Measurements from ENCODE around the gene DOCK4. TPM values are rescaled to one million over a fixed set of nuclear protein-coding genes. Genes with fewer than 3 reads are reported as not detected.

DOCK4 gene
- total RNA-seq, 1 experiment from 2014 or later, result 4.9 TPM

DNA sequence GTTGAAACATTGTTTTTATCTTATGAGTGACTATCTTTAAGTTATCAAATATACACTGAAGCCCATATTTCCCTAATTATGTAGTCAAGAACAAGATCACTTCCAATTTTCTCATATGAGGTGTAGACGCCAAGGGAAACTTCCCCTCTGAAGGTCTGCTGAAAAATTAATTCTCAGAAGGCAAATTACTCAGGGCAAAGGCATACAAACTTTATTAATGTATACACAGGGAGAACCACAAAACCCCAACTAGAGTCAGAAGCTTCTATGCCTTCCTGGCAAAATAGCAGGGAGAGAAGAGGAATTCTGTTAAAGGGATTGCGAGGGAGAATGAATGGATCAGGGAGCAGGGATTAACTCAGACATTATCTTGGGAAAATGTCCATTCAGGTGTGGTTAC lies 83.4 kb downstream of the DOCK4 start:
- no peak overlapping the region for H4K8ac ChIP-seq (replicated peaks; ENCODE audit: insufficient read length, low read depth, low read length)
- no peak overlapping the region for H3K4ac ChIP-seq (ENCODE audit: low read depth, low read length)
- no peak overlapping the region for H3K27ac ChIP-seq (ENCODE audit: insufficient read length, low read depth, low read length)
- no peak for DNase-seq
- no CpG with 5 or more reads among the region's 2 CpGs for WGBS (ENCODE audit: extremely low coverage, insufficient read length, low lambda C conversion rate)
- H3K27me3 Mint-ChIP-seq (ENCODE audit: low read depth), result no peaks in the 10 kb centered on the region
- H3K9me3 Mint-ChIP-seq, result no peaks in the 10 kb centered on the region; a peak in 2 of 5 replicates
- H2BK20ac ChIP-seq (ENCODE audit: low read depth, low read length, poor library complexity, severe bottlenecking), result no peak overlapping the region
- H3K36me3 Mint-ChIP-seq (ENCODE audit: insufficient read depth in 1 of 3, low read depth in 3 of 3), result no peaks in the 10 kb centered on the region; a peak in 1 of 7 replicates
- no peaks in the 10 kb centered on the region for H3K79me2 ChIP-seq (ENCODE audit: insufficient read depth, low read length)
- no peaks in the 10 kb centered on the region for H3K4me1 ChIP-seq (ENCODE audit: insufficient read depth, low read length)
- no peak overlapping the region for H3T11ph ChIP-seq (ENCODE audit: low read length)
- H3K9ac ChIP-seq (ENCODE audit: extremely low read depth, insufficient read length, low read length), result no peak overlapping the region
- no peak overlapping the region for H2AFZ ChIP-seq (ENCODE audit: low read length)
- no peak overlapping the region for H2AK5ac ChIP-seq (ENCODE audit: insufficient read length, low read length)
- H3K4me3 Mint-ChIP-seq, result no peak overlapping the region
- no peak overlapping the region for H2BK15ac ChIP-seq (ENCODE audit: low read depth, low read length)
- TF ChIP-seq, protein P1, sequence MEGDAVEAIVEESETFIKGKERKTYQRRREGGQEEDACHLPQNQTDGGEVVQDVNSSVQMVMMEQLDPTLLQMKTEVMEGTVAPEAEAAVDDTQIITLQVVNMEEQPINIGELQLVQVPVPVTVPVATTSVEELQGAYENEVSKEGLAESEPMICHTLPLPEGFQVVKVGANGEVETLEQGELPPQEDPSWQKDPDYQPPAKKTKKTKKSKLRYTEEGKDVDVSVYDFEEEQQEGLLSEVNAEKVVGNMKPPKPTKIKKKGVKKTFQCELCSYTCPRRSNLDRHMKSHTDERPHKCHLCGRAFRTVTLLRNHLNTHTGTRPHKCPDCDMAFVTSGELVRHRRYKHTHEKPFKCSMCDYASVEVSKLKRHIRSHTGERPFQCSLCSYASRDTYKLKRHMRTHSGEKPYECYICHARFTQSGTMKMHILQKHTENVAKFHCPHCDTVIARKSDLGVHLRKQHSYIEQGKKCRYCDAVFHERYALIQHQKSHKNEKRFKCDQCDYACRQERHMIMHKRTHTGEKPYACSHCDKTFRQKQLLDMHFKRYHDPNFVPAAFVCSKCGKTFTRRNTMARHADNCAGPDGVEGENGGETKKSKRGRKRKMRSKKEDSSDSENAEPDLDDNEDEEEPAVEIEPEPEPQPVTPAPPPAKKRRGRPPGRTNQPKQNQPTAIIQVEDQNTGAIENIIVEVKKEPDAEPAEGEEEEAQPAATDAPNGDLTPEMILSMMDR (conservative IDR thresholded peaks at IDR 0.05), result no peak
- H2BK5ac ChIP-seq (ENCODE audit: insufficient read length, low read length), result no peak overlapping the region
- no peak overlapping the region for H3K18ac ChIP-seq (ENCODE audit: insufficient read length, low read depth, low read length)
- H3K27ac Mint-ChIP-seq, result no peak overlapping the region
- H3K4me1 Mint-ChIP-seq, result peaks cover under 1 to 1% of the 10 kb centered on the region in 2 experiments
- no peak overlapping the region for H3K23ac ChIP-seq (ENCODE audit: insufficient read length, low read depth, low read length)
- H3K14ac ChIP-seq (ENCODE audit: insufficient read depth, low read length), result no peak overlapping the region
- H4K5ac ChIP-seq (ENCODE audit: insufficient read length, low read depth, low read length), result no peak overlapping the region
- H2BK120ac ChIP-seq (ENCODE audit: low read depth, low read length, poor library complexity, severe bottlenecking), result no peak overlapping the region
- no peak overlapping the region for H3K56ac ChIP-seq (ENCODE audit: insufficient read length, low read depth, low read length)
- H3K23me2 ChIP-seq (ENCODE audit: insufficient read length, low read depth, low read length, poor library complexity, severe bottlenecking), result no peaks in the 10 kb centered on the region
- H2BK12ac ChIP-seq (ENCODE audit: insufficient read length, low read depth, low read length), result no peak overlapping the region
- H4K20me1 ChIP-seq (ENCODE audit: control insufficient read depth, insufficient read depth, insufficient read length), result no peaks in the 10 kb centered on the region
- no peak overlapping the region for H3K4me2 ChIP-seq (ENCODE audit: insufficient read depth, insufficient read length, low read length)
- H3K27me3 ChIP-seq (ENCODE audit: insufficient read depth, low read length), result no peaks in the 10 kb centered on the region
- H3K9me3 ChIP-seq (ENCODE audit: control insufficient read depth, low read depth, low read length), result no peaks in the 10 kb centered on the region
- H4K91ac ChIP-seq (ENCODE audit: insufficient read length, low read depth, low read length), result no peak overlapping the region
- H3K79me1 ChIP-seq (ENCODE audit: insufficient read depth, low read depth, low read length, poor library complexity, severe bottlenecking), result no peaks in the 10 kb centered on the region
